Measurements from ENCODE around the gene PLXNA4.

PLXNA4 gene

DNA sequence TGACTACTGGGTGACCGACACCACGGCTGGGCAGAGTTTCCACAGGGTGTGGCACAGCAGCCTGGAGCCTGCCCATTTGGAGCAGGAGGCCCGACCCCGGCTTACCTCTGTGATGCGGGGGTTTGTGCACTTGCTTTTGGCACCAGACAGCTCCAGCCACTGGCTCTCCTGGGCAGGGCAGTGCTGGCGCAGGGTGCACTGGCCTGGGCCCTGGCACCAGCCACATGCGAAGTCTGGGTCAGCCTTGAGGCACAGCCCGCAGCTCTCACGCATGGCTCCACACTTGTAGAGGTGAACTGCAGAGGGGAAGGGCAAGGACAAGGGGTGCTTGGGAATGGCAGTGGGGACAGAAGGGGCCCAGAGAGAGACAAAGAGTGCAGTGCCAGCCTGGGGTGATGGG lies 373.7 kb downstream of the PLXNA4 start:
- no peak for DNase-seq (ENCODE audit: low read depth, low spot score)
- in situ Hi-C loops (cut with HindIII; ENCODE audit: low sequenced_read_pairs), result no loop called here
- no peak overlapping the region for H3K4me3 ChIP-seq (ENCODE audit: low read depth, low read length)
- TF ChIP-seq, protein P1, sequence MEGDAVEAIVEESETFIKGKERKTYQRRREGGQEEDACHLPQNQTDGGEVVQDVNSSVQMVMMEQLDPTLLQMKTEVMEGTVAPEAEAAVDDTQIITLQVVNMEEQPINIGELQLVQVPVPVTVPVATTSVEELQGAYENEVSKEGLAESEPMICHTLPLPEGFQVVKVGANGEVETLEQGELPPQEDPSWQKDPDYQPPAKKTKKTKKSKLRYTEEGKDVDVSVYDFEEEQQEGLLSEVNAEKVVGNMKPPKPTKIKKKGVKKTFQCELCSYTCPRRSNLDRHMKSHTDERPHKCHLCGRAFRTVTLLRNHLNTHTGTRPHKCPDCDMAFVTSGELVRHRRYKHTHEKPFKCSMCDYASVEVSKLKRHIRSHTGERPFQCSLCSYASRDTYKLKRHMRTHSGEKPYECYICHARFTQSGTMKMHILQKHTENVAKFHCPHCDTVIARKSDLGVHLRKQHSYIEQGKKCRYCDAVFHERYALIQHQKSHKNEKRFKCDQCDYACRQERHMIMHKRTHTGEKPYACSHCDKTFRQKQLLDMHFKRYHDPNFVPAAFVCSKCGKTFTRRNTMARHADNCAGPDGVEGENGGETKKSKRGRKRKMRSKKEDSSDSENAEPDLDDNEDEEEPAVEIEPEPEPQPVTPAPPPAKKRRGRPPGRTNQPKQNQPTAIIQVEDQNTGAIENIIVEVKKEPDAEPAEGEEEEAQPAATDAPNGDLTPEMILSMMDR (IDR thresholded peaks at IDR 0.05; ENCODE audit: low read depth, low read length), result no peak

DNA sequence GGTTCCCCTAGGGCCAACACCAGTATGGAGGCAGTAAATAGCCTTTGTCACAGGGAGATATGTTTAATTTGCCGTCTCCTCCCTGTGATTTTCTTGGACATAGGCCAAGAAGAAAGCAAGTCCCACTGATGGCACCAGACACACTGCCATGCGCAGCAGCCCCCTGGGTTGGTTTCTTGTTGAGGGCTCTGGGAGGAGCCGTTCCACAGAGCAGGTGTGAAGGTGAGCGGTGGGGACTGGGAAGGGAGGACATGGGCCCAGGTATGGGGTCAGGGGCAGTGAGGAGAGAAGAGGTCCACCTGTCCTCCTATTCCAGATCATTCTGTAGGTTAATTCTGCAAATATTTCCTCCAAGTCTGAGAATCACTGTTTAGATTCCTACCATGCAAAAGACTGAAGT lies 376.1 kb downstream of the PLXNA4 start:
- in situ Hi-C loops (cut with HindIII; ENCODE audit: low sequenced_read_pairs), result no loop called here
- TF ChIP-seq, protein P1 (IDR thresholded peaks at IDR 0.05; ENCODE audit: low read depth, low read length), result no peak
- no peak overlapping the region for H3K4me3 ChIP-seq (ENCODE audit: low read depth, low read length)
- DNase-seq (ENCODE audit: low read depth, low spot score), result no peak

DNA sequence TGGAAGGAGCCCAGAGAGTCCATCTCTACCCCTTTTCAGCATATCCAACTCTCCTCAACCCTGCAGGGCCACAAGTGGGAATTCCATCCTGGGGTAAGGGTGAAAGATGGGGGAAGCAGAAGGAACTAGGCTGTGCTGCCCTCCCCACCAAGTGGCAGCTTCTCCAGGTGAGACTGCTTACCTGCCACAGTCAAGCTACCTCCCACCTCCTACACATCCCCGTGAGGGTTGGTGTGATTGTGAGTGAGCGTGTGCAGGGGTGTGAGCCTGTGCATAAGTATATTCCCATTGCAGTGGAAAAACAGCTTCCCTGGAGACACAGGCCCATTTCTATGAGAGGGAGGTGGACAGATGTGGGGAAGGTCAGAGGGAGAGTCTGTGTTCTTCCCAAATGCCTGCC lies 376.6 kb downstream of the PLXNA4 start:
- in situ Hi-C loops (cut with HindIII; ENCODE audit: low sequenced_read_pairs), result no loop called here
- no peak for DNase-seq (ENCODE audit: low read depth, low spot score)
- TF ChIP-seq, protein P1 (IDR thresholded peaks at IDR 0.05; ENCODE audit: low read depth, low read length), result no peak
- H3K4me3 ChIP-seq (ENCODE audit: low read depth, low read length), result no peak overlapping the region

DNA sequence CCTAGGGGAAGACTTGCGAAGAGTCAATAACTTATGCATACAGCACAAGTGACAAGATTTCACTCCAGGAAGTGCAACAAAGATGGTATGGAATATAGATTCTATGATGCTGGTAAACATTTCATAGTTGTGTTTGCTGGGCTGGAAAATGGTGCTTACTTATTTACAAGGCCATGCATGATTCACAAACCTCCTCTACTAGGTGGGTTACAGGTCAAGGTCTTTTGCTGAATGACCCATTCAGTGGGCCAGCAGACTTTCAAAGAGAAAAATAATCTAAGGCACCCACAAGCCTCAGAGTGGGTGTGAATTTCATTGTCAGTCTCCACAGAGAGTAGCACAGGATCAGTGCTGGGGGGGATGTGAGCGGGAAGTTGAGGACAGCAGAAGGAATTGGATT lies 378.5 kb downstream of the PLXNA4 start:
- TF ChIP-seq, protein P1 (IDR thresholded peaks at IDR 0.05; ENCODE audit: low read depth, low read length), result no peak
- H3K4me3 ChIP-seq (ENCODE audit: low read depth, low read length), result no peak overlapping the region
- no peak for DNase-seq (ENCODE audit: low read depth, low spot score)
- in situ Hi-C loops (cut with HindIII; ENCODE audit: low sequenced_read_pairs), result no loop called here

DNA sequence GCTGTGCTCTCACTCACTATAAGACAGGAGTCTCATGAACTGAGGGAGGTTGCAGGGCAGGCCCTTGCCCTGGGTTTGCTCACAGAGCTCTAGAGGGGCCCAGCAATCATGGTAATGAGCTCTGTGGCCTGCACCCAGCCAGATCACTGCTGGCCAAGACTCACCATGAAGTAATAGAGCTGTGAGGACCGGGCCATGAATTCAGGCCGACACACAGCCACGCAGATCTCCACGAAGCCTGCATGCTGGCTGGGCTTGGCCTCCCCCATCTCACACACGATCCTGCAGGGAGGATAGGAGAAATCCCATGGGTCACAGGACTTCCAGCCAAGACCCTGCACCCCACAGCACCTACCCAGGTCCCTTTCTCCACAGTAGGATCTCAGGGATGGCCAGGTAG lies 382.4 kb downstream of the PLXNA4 start:
- no peak overlapping the region for H3K4me3 ChIP-seq (ENCODE audit: low read depth, low read length)
- no peak for DNase-seq (ENCODE audit: low read depth, low spot score)
- TF ChIP-seq, protein P1 (IDR thresholded peaks at IDR 0.05; ENCODE audit: low read depth, low read length), result no peak
- in situ Hi-C loops (cut with HindIII; ENCODE audit: low sequenced_read_pairs), result no loop called here

DNA sequence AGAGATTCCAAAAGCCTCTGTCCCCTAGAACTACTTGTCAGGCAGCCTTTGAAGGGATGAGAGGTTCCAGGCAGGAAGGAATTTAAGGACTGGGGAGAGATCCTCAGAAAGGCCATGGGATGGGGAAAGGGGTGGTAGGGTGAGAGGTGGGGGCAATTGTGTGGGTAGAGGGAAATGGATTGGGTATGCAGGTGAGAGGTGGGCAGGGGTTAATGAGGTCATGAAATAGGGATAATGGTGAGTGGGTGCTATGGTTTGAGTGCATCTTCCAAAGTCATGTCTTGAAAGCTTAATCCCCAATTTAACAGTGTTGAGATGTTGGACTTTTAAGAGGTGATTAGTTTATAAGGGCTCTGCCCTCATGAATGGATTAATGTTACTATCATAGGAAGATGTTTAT lies 383.5 kb downstream of the PLXNA4 start:
- in situ Hi-C loops (cut with HindIII; ENCODE audit: low sequenced_read_pairs), result no loop called here
- TF ChIP-seq, protein P1 (IDR thresholded peaks at IDR 0.05; ENCODE audit: low read depth, low read length), result no peak

DNA sequence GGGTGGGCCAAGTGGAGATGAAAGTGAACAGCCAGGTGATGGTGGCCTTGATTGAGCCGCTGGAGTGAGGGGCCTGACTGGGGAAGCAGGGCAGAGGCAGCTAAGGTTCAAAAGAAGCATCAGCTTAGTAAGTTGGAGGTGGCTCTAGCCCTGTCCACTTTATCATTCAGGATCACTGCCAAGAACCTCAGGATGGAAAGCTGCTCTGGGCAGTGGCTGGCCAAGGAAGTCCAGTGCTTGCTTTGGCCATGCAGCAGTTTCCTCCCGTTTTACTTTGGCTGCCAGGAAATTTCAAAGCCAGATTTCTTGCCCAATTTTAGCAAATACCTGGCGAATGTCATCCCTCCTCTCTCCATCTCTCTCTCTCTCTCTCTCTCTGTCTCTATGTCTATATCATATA lies 384.9 kb downstream of the PLXNA4 start:
- TF ChIP-seq, protein P1 (IDR thresholded peaks at IDR 0.05; ENCODE audit: low read depth, low read length), result no peak
- peak; percentile 2 for DNase-seq (ENCODE audit: low read depth, low spot score)
- H3K4me3 ChIP-seq (ENCODE audit: low read depth, low read length), result no peak overlapping the region
- in situ Hi-C loops (cut with HindIII; ENCODE audit: low sequenced_read_pairs), result no loop called here

More for the DNA sequence above, 383.5 kb downstream of the PLXNA4 start:
- no peak for DNase-seq (ENCODE audit: low read depth, low spot score)
- H3K4me3 ChIP-seq (ENCODE audit: low read depth, low read length), result no peak overlapping the region

Measured in astrocyte of the spinal cord (primary cell).